ENCODE data around the gene GUCD1. TPM values are rescaled to one million over a fixed set of nuclear protein-coding genes. Genes with fewer than 3 reads are reported as not detected.

The GUCD1 gene
- total and polyA plus RNA-seq, 2 of the 13 experiments (the other 11 are each of a cell fraction or from before 2014, with no cell fraction given): 128 to 245 TPM

DNA sequence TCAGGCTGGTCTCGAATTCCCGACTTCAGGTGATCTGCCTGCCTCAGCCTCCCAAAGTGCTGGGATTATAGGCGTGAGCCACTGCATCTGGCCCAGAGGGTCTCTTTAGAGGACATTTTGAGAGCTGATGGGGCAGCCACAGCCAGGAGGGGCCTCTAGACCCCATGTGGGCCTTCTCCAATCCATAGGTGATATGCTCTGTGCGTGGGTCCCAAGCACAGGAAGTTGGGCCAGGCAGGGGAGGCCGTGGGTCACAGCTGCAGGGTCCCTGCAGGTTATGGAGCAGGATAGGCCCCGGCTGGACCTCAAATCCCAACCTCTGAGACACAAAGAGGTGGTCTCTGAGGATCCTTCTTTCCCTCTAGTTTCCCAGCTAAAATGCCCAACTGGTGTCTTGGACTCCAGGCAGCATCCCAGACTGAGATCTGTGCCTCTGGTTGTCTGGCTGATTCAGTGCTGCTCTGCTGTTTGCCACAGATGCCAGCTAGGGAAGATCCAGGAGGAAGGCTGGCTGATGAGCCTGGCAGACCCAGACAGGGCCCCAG lies 36.4 kb upstream of the GUCD1 start:
- H3K4me1 ChIP-seq (ENCODE audit: insufficient read depth, low read length): peaks cover 80% of the 10 kb centered on the region
- DNase-seq (ENCODE audit: low spot score): no peak
- WGBS (ENCODE audit: low lambda C conversion rate): 100% methylated on average over 1 of the region's 6 CpGs
- H3K4me2 ChIP-seq (ENCODE audit: low read depth, low read length): peak overlapping the region; percentile 95
- intact Hi-C loops (cut with micrococcal nuclease; ENCODE audit: unreplicated experiment) (no loop called here), in situ Hi-C loops (cut with HindIII; ENCODE audit: extremely low pct_ligation_motif_present, low pct_unique_long_range_greater_than_20kb) (loop anchor here (5.0 kb wide), 1 partner anchor 34 kb away; the partner anchor contains the start of genes GUCD1 and SNRPD3)
- peak overlapping the region; percentile 94; the same call in 1 of the 2 replicates for H3K9ac ChIP-seq (ENCODE audit: insufficient read depth, low read depth, low read length)
- no peaks in the 10 kb centered on the region for H3K9me3 ChIP-seq (ENCODE audit: low read length)
- no peak overlapping the region for H3K27ac ChIP-seq (ENCODE audit: extremely low read length, insufficient read depth, low read length)
- no TSS peak for BruUV-seq (replicated peaks)
- H3K79me2 ChIP-seq (ENCODE audit: insufficient read depth, low read length): peaks cover 10% of the 10 kb centered on the region
- TF ChIP-seq HMG20A (CRISPR knock-in tag; IDR thresholded peaks at IDR 0.05; ENCODE audit: borderline replicate concordance): no peak
- no peak for TF ChIP-seq CEBPG (CRISPR knock-in tag; IDR thresholded peaks at IDR 0.05)
- 0 out of 2 replicates have a peak, but pooled peaks have one; percentile 20 for TF ChIP-seq MYC (CRISPR knock-in tag; IDR thresholded peaks at IDR 0.05; ENCODE audit: borderline replicate concordance)
- peak; percentile 9 for TF ChIP-seq AGO2 (optimal IDR thresholded peaks at IDR 0.05; ENCODE audit: low read depth, low read length)
- no peak for TF ChIP-seq MAZ (IDR thresholded peaks at IDR 0.05; ENCODE audit: borderline replicate concordance, low read depth, low read length)
- no peak for TF ChIP-seq MAZ (CRISPR knock-in tag; IDR thresholded peaks at IDR 0.05; ENCODE audit: low read depth)
- TF ChIP-seq ZMAT3 (CRISPR knock-in tag; conservative IDR thresholded peaks at IDR 0.05): no peak
- 0 out of 2 replicates have a peak, but pooled peaks have one; percentile 17 for TF ChIP-seq ZNF777 (CRISPR knock-in tag; IDR thresholded peaks at IDR 0.05)
- no peak for TF ChIP-seq TEAD2 (CRISPR knock-in tag; IDR thresholded peaks at IDR 0.05)
- no peak for TF ChIP-seq ZNF431 (CRISPR knock-in tag; IDR thresholded peaks at IDR 0.05; ENCODE audit: borderline replicate concordance, low read depth)
- H4K20me1 ChIP-seq (ENCODE audit: insufficient read depth, low read length): no peaks in the 10 kb centered on the region
- H2AFZ ChIP-seq (ENCODE audit: low read length): no peak overlapping the region
- POLR2A ChIA-PET: interaction anchor here (1.6 to 5.7 kb wide), 5 partner anchors 7 to 41 kb away, joined by 4 to 69 read pairs (median 66); partner anchors contain the start of genes GGT1, GUCD1 and SNRPD3
- CTCF ChIA-PET (ENCODE audit: low intra/inter-chr PET ratio, low total read pairs): no interaction called here
- no peak for ATAC-seq
- peaks cover 6 to 19% of the 10 kb centered on the region in 2 experiments; a peak in 4 of 5 replicates for H3K36me3 ChIP-seq (replicated peaks in 1 of 2; ENCODE audit: control insufficient read depth in 1 of 2, insufficient read depth in 2 of 2, low read length in 2 of 2)
- peak overlapping the region in 1 of 3 experiments; percentile 88; a peak in 1 of 6 replicates for H3K4me3 ChIP-seq (replicated peaks in 1 of 3; ENCODE audit: insufficient read depth in 1 of 3, low read depth in 2 of 3, low read length in 3 of 3)
- no peak for FAIRE-seq
- no peaks in the 10 kb centered on the region; a peak in 1 of 5 replicates for H3K27me3 ChIP-seq (ENCODE audit: control insufficient read depth in 1 of 2, insufficient read depth in 2 of 2, low read length in 2 of 2)
